Stomach smooth muscle (tissue), 2 donors: ENCODE data around the gene SMURF2.

Experiments used
- H3K27ac ChIP-seq: one replicate; pipeline ENCODE4 v1.7.0; 2013; ENCODE audit warnings: mild to moderate bottlenecking, low read length, inconsistent platforms
- H3K27me3 ChIP-seq, 2 donors: one replicate each; pipeline ENCODE4 v1.7.0; 2013; ENCODE audit warnings: low read length in 2 of 2; ENCODE audit not compliant: insufficient read depth in 2 of 2, control insufficient read depth in 1 of 2
- H3K36me3 ChIP-seq, 2 donors: one replicate each; pipeline ENCODE4 v1.7.0; 2013; ENCODE audit warnings: low read length in 2 of 2; ENCODE audit not compliant: control insufficient read depth in 2 of 2, insufficient read depth in 2 of 2
- H3K4me1 ChIP-seq: one replicate; pipeline ENCODE4 v1.7.0; 2013; ENCODE audit warnings: low read length; ENCODE audit not compliant: control insufficient read depth, insufficient read depth
- H3K4me3 ChIP-seq, 2 donors: one replicate each; pipeline ENCODE4 v1.7.0; 2013; ENCODE audit warnings: low read length in 2 of 2
- H3K9ac ChIP-seq, 2 donors: one replicate each; pipeline ENCODE4 v1.7.0; 2013; ENCODE audit warnings: low read length in 2 of 2, mild to moderate bottlenecking in 1 of 2
- H3K9me3 ChIP-seq, 2 donors: one replicate each; pipeline ENCODE4 v1.7.0; 2013; ENCODE audit warnings: low read length in 2 of 2; ENCODE audit not compliant: control insufficient read depth in 2 of 2
- donor health status: healthy.
- donor health status: Pancreatic carcinoma.

Gene SMURF2

DNA sequence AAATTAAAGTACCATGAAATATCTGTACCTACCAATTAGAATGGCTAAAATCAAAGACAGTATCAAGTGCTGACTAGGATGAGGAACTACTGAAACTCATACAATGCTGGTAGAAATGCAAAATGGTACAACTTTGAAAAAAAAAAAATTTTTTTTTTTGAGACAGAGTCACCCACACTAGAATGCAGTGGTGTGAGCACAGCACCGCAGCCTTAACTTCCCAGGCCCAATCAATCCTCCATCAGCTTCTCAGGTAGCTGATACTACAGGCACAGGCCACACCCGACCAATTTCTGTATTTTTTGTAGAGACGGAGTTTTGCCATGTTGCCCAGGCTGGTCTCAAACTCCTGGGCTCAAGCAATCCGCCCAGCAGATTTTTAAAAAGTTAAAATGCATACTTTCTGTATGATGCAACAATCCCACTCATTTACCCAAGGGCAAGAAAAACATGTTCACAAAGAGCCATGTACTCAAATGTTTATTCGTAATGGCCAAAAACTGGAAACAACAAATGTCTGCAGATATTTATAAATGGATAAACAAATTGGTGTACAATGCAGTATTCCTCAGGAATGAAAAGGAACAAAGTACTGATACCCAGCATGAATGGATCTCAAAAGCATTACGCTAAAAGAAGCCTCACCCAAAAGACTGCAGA is 8.7 kb downstream of the SMURF2 start:
- no peak overlapping the region for H3K9ac ChIP-seq
- peaks cover 11% of the 10 kb centered on the region for H3K4me1 ChIP-seq
- H3K9me3 ChIP-seq, result no peaks in the 10 kb centered on the region
- H3K27me3 ChIP-seq, result no peaks in the 10 kb centered on the region
- no peak overlapping the region for H3K27ac ChIP-seq
- H3K4me3 ChIP-seq, result no peak overlapping the region
- no peaks in the 10 kb centered on the region for H3K36me3 ChIP-seq

DNA sequence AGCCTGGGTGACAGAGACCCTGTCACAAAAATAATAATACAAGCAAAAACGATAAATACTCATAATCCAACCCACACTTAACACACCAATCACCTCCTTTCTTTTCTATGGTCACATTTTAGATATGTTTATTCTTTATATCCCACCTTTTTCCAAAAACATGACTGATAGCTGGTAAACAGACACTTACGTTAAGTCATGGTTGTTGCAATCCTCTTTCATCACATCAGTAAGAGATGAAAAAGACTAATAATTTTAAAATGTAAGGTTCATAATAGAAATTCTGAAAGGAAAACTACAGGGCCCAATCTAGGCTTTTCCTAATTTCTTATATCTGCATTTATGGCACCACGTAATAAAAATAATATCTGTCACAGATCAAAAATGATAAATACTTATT is 10.2 kb downstream of the SMURF2 start:
- Histone ChIP-seq H3K4me3 (no peak overlapping the region), H3K4me1 (peaks cover 6% of the 10 kb centered on the region), H3K27me3 (no peaks in the 10 kb centered on the region), H3K9ac (no peak overlapping the region), H3K27ac (no peak overlapping the region), H3K9me3 (no peaks in the 10 kb centered on the region), H3K36me3 (no peaks in the 10 kb centered on the region)

DNA sequence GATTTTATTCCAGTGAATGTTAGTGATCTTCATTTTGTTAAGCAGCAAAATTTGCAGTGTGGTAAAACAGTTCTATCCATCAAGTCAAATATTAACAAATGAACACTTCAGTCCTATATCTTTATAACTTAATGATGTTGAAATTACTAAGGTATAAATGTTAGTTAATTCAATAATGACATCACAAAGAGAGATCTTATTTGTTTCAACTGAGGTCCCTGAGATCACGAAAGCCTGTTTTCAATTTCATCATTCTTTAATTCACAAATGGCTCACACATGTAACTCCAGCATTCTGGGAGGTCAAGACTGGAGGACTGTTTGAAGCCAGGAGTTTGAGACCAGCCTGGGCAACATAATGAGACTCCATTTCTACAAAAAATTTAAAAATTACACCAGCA is 13.9 kb downstream of the SMURF2 start:
- H3K4me1 ChIP-seq, result peaks cover 6% of the 10 kb centered on the region
- no peaks in the 10 kb centered on the region for H3K9me3 ChIP-seq
- H3K27ac ChIP-seq, result no peak overlapping the region
- H3K4me3 ChIP-seq, result no peak overlapping the region
- no peak overlapping the region for H3K9ac ChIP-seq
- H3K36me3 ChIP-seq, result peaks cover 0 to 2% of the 10 kb centered on the region in 2 donors
- H3K27me3 ChIP-seq, result no peaks in the 10 kb centered on the region

DNA sequence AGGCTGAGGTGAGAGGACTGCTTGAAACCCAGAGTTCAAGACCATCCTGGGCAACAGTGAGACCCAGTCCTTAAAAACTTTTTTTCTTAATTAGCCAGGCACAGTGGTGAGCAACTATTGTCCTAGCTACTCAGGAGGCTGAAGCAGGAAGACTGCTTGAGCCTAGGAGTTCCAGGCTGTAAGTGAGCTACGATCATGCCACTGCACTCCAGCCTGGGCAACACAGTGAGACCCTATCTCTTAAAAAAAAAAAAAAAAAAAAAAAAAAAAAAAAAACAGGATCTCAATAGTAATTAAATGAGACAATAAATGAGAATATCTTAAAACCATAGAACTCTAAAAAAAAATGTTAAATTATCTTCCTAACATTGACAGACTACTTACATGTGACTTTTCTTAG is 14.3 kb downstream of the SMURF2 start:
- Histone ChIP-seq H3K9ac (no peak overlapping the region), H3K27me3 (no peaks in the 10 kb centered on the region), H3K4me3 (no peak overlapping the region), H3K36me3 (peaks cover 0 to 2% of the 10 kb centered on the region in 2 donors), H3K4me1 (peaks cover 6% of the 10 kb centered on the region), H3K9me3 (no peaks in the 10 kb centered on the region), H3K27ac (no peak overlapping the region)

DNA sequence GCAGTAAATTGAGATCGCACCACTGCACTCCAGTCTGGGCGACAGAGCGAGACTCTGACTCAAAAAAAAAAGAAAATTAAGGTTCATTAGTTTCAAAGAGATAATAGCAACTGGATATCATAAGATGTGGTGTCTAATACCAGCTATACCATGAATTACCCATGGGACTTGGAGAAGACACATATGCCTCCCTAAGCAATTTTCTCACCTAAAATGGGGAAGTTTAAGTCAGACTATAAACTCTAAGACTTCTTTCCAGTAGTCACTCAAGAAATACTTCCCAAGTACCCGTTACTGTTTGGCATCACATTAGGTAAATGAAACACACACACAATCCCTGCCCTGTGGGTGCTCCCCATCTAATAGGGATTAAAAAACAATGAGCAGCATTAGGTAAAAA is 22.6 kb downstream of the SMURF2 start:
- H3K27me3 ChIP-seq, result no peaks in the 10 kb centered on the region

DNA sequence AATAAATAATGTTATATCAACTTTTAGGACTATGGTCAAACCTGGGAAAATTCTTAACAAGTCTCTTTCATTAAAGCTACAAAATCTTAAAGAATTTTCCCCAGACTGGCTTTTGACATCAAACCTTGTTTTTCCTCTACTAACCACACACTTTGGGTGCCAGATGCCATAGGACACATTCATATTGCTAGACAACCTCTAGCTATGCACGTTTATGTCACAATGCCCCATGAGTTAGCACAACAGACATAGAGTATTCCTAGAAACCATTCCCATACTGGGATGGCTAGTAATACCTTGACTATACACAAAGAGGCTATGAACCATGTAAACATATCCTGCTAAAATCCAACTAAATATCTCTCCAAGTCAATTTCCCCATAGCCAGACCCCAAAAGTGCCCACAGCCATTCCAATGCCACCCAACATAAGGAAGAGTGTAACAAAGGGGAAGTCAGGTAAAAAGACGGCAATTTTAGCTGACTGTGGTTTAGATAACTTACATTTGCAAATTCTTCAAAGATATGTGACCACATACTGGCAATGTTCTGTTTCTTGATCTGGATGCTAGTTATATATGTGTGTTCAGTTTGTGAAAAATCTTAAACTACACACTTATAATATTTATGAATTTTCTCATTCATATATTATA is 23.4 kb downstream of the SMURF2 start:
- Histone ChIP-seq H3K9ac (no peak overlapping the region), H3K4me3 (no peak overlapping the region), H3K27ac (no peak overlapping the region), H3K9me3 (no peaks in the 10 kb centered on the region), H3K27me3 (no peaks in the 10 kb centered on the region), H3K36me3 (no peaks in the 10 kb centered on the region), H3K4me1 (peaks cover 8% of the 10 kb centered on the region)

More for the DNA sequence above, 22.6 kb downstream of the SMURF2 start:
- H3K36me3 ChIP-seq, result no peaks in the 10 kb centered on the region
- no peak overlapping the region for H3K9ac ChIP-seq
- H3K27ac ChIP-seq, result no peak overlapping the region
- H3K9me3 ChIP-seq, result no peaks in the 10 kb centered on the region
- peaks cover 8% of the 10 kb centered on the region for H3K4me1 ChIP-seq
- H3K4me3 ChIP-seq, result no peak overlapping the region

DNA sequence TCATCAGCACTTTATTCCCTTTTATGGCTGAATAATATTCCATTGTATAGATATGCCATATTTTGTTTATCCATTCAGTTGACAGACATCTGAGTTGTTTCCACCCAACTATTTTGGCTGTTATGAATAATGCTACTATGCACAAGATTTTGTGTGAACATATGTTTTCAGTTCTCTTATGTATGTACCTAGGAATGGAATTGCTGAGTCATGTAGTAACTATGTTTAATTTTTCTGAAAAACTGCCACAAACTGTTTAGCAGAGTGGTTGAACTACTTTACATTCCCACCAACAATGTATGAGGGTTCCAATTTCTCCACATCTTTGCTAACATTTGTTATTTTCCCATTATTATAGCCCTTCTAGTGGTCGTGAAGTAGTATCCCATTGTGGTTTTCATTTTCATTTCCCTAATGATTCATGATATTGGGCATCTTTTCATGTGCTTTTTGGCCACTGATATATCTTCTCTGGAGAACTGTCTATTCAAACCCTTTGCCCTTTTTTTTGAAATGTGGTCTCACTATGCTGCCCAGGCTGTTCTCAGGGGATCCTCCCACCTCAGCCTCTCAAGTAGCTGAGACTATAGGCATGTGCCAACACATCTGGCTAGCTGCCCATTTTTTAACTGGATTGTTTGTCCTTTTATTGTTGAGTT is 26.3 kb downstream of the SMURF2 start:
- Histone ChIP-seq H3K27me3 (no peaks in the 10 kb centered on the region), H3K9me3 (no peaks in the 10 kb centered on the region), H3K27ac (no peak overlapping the region), H3K9ac (no peak overlapping the region), H3K4me3 (no peak overlapping the region), H3K4me1 (no peaks in the 10 kb centered on the region), H3K36me3 (no peaks in the 10 kb centered on the region)

GRCh38 chr17:64634218-64634617 is 27.9 kb downstream of the SMURF2 start:
- Histone ChIP-seq H3K4me3 (no peak overlapping the region), H3K9ac (no peak overlapping the region), H3K4me1 (no peaks in the 10 kb centered on the region), H3K36me3 (no peaks in the 10 kb centered on the region), H3K9me3 (no peaks in the 10 kb centered on the region), H3K27ac (no peak overlapping the region), H3K27me3 (no peaks in the 10 kb centered on the region)

- Histone ChIP-seq H3K9me3 (no peaks in the 10 kb centered on the region), H3K4me1 (no peaks in the 10 kb centered on the region), H3K9ac (no peak overlapping the region), H3K36me3 (no peaks in the 10 kb centered on the region), H3K27me3 (no peaks in the 10 kb centered on the region), H3K27ac (no peak overlapping the region), H3K4me3 (no peak overlapping the region)
Observed at GRCh38 chr17:64632606-64633005, 29.5 kb downstream of the SMURF2 start.

DNA sequence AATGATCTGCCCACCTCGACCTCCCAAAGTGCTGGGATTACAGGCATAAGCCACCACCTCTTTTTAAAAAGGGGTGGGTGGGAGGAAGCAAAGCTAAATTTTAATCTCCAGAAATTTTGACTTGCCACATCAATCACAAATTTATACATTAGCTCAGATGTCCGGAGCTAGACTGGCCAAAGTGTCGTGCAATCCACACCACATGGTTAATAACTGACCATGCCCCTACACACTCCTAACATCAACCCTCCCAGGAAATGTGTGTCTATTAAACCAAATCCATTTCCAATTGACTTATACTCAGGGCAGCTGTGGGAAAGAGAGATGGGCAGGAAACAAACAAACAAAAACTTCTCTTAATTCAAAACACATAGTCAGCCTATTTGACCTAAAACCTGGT is 29.9 kb downstream of the SMURF2 start:
- H3K27ac ChIP-seq, result no peak overlapping the region
- no peaks in the 10 kb centered on the region for H3K36me3 ChIP-seq
- no peaks in the 10 kb centered on the region for H3K9me3 ChIP-seq
- H3K9ac ChIP-seq, result no peak overlapping the region
- no peak overlapping the region for H3K4me3 ChIP-seq
- no peaks in the 10 kb centered on the region for H3K27me3 ChIP-seq
- H3K4me1 ChIP-seq, result no peaks in the 10 kb centered on the region
